H9 (cell line): ENCODE results near the gene PPM1N. TPM values are rescaled to one million over a fixed set of nuclear protein-coding genes. Genes with fewer than 3 reads are reported as not detected.

Experiments used
- DNase-seq: peaks from one replicate; pipeline ENCODE4 v3.0.0-alpha.2; 2017
- H2AFZ ChIP-seq: one replicate; pipeline ENCODE4 v1.6.1; 2013; ENCODE audit warnings: mild to moderate bottlenecking, low read length, control low read depth, moderate library complexity
- H2AK5ac ChIP-seq: 2 replicates; pipeline ENCODE4 v1.6.1; 2013; ENCODE audit warnings: low read length, control low read depth, mixed read lengths; ENCODE audit not compliant: insufficient read length
- H2BK120ac ChIP-seq: one replicate; pipeline ENCODE4 v1.6.1; 2013; ENCODE audit warnings: low read depth, mild to moderate bottlenecking, low read length, control low read depth, inconsistent platforms; ENCODE audit not compliant: poor library complexity, severe bottlenecking
- H2BK12ac ChIP-seq: 2 replicates; pipeline ENCODE4 v1.6.1; 2013; ENCODE audit warnings: low read length, control low read depth, mixed read lengths, low read depth; ENCODE audit not compliant: insufficient read length
- H2BK15ac ChIP-seq: 2 replicates; pipeline ENCODE4 v1.6.1; 2013; ENCODE audit warnings: low read depth, low read length, control low read depth
- H2BK20ac ChIP-seq: one replicate; pipeline ENCODE4 v1.6.1; 2013; ENCODE audit warnings: low read depth, mild to moderate bottlenecking, low read length, control low read depth, inconsistent platforms; ENCODE audit not compliant: poor library complexity, severe bottlenecking
- H2BK5ac ChIP-seq: 2 replicates; pipeline ENCODE4 v1.6.1; 2013; ENCODE audit warnings: low read length, control low read depth, mixed read lengths; ENCODE audit not compliant: insufficient read length
- H3K14ac ChIP-seq: 2 replicates; pipeline ENCODE4 v1.6.1; 2013; ENCODE audit warnings: low read length, control low read depth; ENCODE audit not compliant: insufficient read depth
- H3K18ac ChIP-seq: 2 replicates; pipeline ENCODE4 v1.6.1; 2013; ENCODE audit warnings: low read depth, mild to moderate bottlenecking, mixed read lengths, low read length, control low read depth; ENCODE audit not compliant: insufficient read length
- H3K23ac ChIP-seq: 2 replicates; pipeline ENCODE4 v1.6.1; 2013; ENCODE audit warnings: low read length, control low read depth, mixed read lengths, low read depth; ENCODE audit not compliant: insufficient read length
- H3K23me2 ChIP-seq: 2 replicates; pipeline ENCODE4 v1.6.1; 2013; ENCODE audit warnings: low read depth, mild to moderate bottlenecking, mixed read lengths, low read length, control low read depth; ENCODE audit not compliant: insufficient read length, poor library complexity, severe bottlenecking
- H3K27ac ChIP-seq: 2 replicates; pipeline ENCODE4 v1.5.1; 2013; ENCODE audit warnings: low read length, control low read depth, mixed read lengths, low read depth; ENCODE audit not compliant: insufficient read length
- H3K27me3 ChIP-seq: 2 replicates; pipeline ENCODE4 v1.6.1; 2013; ENCODE audit warnings: low read length, control low read depth, inconsistent platforms; ENCODE audit not compliant: insufficient read depth
- H3K4ac ChIP-seq: 2 replicates; pipeline ENCODE4 v1.6.1; 2013; ENCODE audit warnings: low read depth, mild to moderate bottlenecking, control low read depth, inconsistent platforms, low read length, moderate library complexity
- H3K4me1 ChIP-seq: 2 replicates; pipeline ENCODE4 v1.6.1; 2013; ENCODE audit warnings: low read length, control low read depth, inconsistent platforms; ENCODE audit not compliant: insufficient read depth
- H3K4me2 ChIP-seq: 2 replicates; pipeline ENCODE4 v1.6.1; 2013; ENCODE audit warnings: low read length, control low read depth, mixed read lengths; ENCODE audit not compliant: insufficient read length, insufficient read depth
- H3K56ac ChIP-seq: 2 replicates; pipeline ENCODE4 v1.6.1; 2013; ENCODE audit warnings: low read depth, mild to moderate bottlenecking, mixed read lengths, low read length, control low read depth; ENCODE audit not compliant: insufficient read length
- H3K79me1 ChIP-seq: 2 replicates; pipeline ENCODE4 v1.6.1; 2013; ENCODE audit warnings: low read depth, mild to moderate bottlenecking, moderate library complexity, low read length, control low read depth, inconsistent platforms; ENCODE audit not compliant: insufficient read depth, poor library complexity, severe bottlenecking
- H3K79me2 ChIP-seq: 2 replicates; pipeline ENCODE4 v1.6.1; 2013; ENCODE audit warnings: low read length, control low read depth, inconsistent platforms; ENCODE audit not compliant: insufficient read depth
- H3K9ac ChIP-seq: 2 replicates; pipeline ENCODE4 v1.6.1; 2013; ENCODE audit warnings: low read length, control low read depth, mixed read lengths; ENCODE audit not compliant: insufficient read length; ENCODE audit errors: extremely low read depth
- H3K9me3 ChIP-seq: one replicate; pipeline ENCODE4 v1.6.1; 2013; ENCODE audit warnings: low read depth, low read length, inconsistent platforms; ENCODE audit not compliant: control insufficient read depth
- H3T11ph ChIP-seq: one replicate; pipeline ENCODE4 v1.6.1; 2013; ENCODE audit warnings: mild to moderate bottlenecking, low read length, control low read depth, inconsistent platforms
- H4K20me1 ChIP-seq: one replicate; pipeline ENCODE4 v1.6.1; 2013; ENCODE audit not compliant: control insufficient read depth, insufficient read length, insufficient read depth
- H4K5ac ChIP-seq: 2 replicates; pipeline ENCODE4 v1.6.1; 2013; ENCODE audit warnings: low read depth, mild to moderate bottlenecking, mixed read lengths, low read length, control low read depth; ENCODE audit not compliant: insufficient read length
- H4K8ac ChIP-seq: replicated peaks from 2 replicates; pipeline ENCODE4 v1.6.1; 2013; ENCODE audit warnings: low read length, control low read depth, mixed read lengths, low read depth; ENCODE audit not compliant: insufficient read length
- H4K91ac ChIP-seq: 2 replicates; pipeline ENCODE4 v1.6.1; 2013; ENCODE audit warnings: low read depth, mild to moderate bottlenecking, moderate library complexity, mixed read lengths, low read length, control low read depth; ENCODE audit not compliant: insufficient read length
- H3K27ac Mint-ChIP-seq, 3 experiments: 2 replicates in 2 of 3; 3 replicates in 1 of 3; pipeline ENCODE4 v1.8.0; 2020 to 2021; ENCODE audit warnings: mixed read lengths in 3 of 3, mild to moderate bottlenecking in 1 of 3, moderate library complexity in 1 of 3
- H3K27me3 Mint-ChIP-seq: 2 replicates; pipeline ENCODE4 v1.8.0; 2021; ENCODE audit warnings: low read depth, mild to moderate bottlenecking, moderate library complexity, mixed read lengths
- H3K36me3 Mint-ChIP-seq, 3 experiments: 2 replicates in 2 of 3; 3 replicates in 1 of 3; pipeline ENCODE4 v1.8.0; 2020 to 2021; ENCODE audit warnings: low read depth in 3 of 3, mixed read lengths in 3 of 3; ENCODE audit not compliant: insufficient read depth in 1 of 3
- H3K4me1 Mint-ChIP-seq, 2 experiments: 2 replicates each; pipeline ENCODE4 v1.8.0; 2020; ENCODE audit warnings: mixed read lengths in 2 of 2
- H3K4me3 Mint-ChIP-seq, 2 experiments: 2 replicates in 1 of 2; 3 replicates in 1 of 2; pipeline ENCODE4 v1.8.0; 2020 to 2021; ENCODE audit warnings: mild to moderate bottlenecking in 2 of 2, mixed read lengths in 2 of 2, moderate library complexity in 1 of 2
- H3K9me3 Mint-ChIP-seq, 2 experiments: 2 replicates in 1 of 2; 3 replicates in 1 of 2; pipeline ENCODE4 v1.8.0; 2020; ENCODE audit warnings: mild to moderate bottlenecking in 2 of 2, mixed read lengths in 2 of 2, moderate library complexity in 1 of 2
- WGBS: extraction: QIAGEN DNeasy Blood & Tissue Kit; methylation state at CpG from one replicate; pipeline ENCODE4 v1.1.7; 2013; ENCODE audit warnings: missing lambda C conversion rate, low lambda C conversion rate, mixed read lengths; ENCODE audit not compliant: insufficient read length; ENCODE audit errors: extremely low coverage; 5-methylcytosine and 5-hydroxymethylcytosine counted together
- total RNA-seq: library from RNA; stranded (reverse); gene quantifications from 2 replicates; pipeline ENCODE4 v1.2.1, GENCODE V29; 2021
- TF ChIP-seq, protein P1 (sequence below): fragments of 200-600 bp; sonication (generic); conservative IDR thresholded peaks from 3 replicates; pipeline ENCODE4 v1.8.0; 2021; ENCODE audit warnings: antibody characterized with exemption, mild to moderate bottlenecking

Gene PPM1N
- total RNA-seq, 1 experiment from 2014 or later = 7.7 TPM

DNA sequence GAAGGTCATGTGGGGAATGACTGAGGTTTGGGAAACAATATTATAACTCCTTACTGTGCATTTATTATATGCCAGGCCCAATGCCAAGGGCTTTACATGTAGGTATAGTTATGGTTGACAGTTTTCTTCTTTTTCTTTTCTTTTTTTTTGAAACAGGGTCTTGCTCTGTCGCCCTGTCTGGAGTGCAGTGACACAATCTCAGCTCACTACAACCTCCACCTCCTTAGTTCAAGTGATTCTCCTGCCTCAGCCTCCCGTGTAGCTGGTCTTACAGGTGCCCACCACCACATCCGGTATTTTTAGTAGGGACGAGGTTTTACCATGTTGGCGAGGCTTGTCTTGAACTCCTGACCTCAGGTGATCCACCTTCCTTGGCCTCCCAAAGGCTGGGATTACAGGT lies 15.2 kb upstream of the PPM1N start:
- no peak overlapping the region for H2AFZ ChIP-seq
- H3K27ac Mint-ChIP-seq = no peak overlapping the region; a peak in 1 of 7 replicates
- H4K8ac ChIP-seq = no peak overlapping the region
- no peak overlapping the region for H4K5ac ChIP-seq
- no peak overlapping the region for H2BK5ac ChIP-seq
- no peaks in the 10 kb centered on the region for H3K79me2 ChIP-seq
- TF ChIP-seq, protein P1, sequence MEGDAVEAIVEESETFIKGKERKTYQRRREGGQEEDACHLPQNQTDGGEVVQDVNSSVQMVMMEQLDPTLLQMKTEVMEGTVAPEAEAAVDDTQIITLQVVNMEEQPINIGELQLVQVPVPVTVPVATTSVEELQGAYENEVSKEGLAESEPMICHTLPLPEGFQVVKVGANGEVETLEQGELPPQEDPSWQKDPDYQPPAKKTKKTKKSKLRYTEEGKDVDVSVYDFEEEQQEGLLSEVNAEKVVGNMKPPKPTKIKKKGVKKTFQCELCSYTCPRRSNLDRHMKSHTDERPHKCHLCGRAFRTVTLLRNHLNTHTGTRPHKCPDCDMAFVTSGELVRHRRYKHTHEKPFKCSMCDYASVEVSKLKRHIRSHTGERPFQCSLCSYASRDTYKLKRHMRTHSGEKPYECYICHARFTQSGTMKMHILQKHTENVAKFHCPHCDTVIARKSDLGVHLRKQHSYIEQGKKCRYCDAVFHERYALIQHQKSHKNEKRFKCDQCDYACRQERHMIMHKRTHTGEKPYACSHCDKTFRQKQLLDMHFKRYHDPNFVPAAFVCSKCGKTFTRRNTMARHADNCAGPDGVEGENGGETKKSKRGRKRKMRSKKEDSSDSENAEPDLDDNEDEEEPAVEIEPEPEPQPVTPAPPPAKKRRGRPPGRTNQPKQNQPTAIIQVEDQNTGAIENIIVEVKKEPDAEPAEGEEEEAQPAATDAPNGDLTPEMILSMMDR = no peak
- H3K4me1 ChIP-seq = no peaks in the 10 kb centered on the region; the same call in 1 of the 2 replicates
- H3K4me2 ChIP-seq = no peak overlapping the region
- no peak overlapping the region for H2BK15ac ChIP-seq
- no peaks in the 10 kb centered on the region for H4K20me1 ChIP-seq
- H3K23me2 ChIP-seq = peaks cover 5% of the 10 kb centered on the region
- H3K9ac ChIP-seq = no peak overlapping the region
- H3T11ph ChIP-seq = no peak overlapping the region
- no peak overlapping the region for H4K91ac ChIP-seq
- no peak overlapping the region for H2AK5ac ChIP-seq
- DNase-seq = no peak
- no peak overlapping the region for H3K23ac ChIP-seq
- peaks cover 0 to 2% of the 10 kb centered on the region in 2 experiments; a peak in 1 of 5 replicates for H3K9me3 Mint-ChIP-seq
- H3K4ac ChIP-seq = no peak overlapping the region
- H3K27me3 Mint-ChIP-seq = peaks cover 3% of the 10 kb centered on the region; the same call in 1 of the 2 replicates
- H3K4me3 Mint-ChIP-seq = no peak overlapping the region
- H3K27me3 ChIP-seq = no peaks in the 10 kb centered on the region
- no peak overlapping the region for H2BK20ac ChIP-seq
- no peak overlapping the region for H3K14ac ChIP-seq
- no peaks in the 10 kb centered on the region for H3K79me1 ChIP-seq
- no peak overlapping the region for H2BK12ac ChIP-seq
- H3K27ac ChIP-seq = no peak overlapping the region
- peaks cover 0 to 9% (median 0%) of the 10 kb centered on the region in 3 experiments; a peak in 2 of 7 replicates for H3K36me3 Mint-ChIP-seq
- no CpG with 5 or more reads among the region's 5 CpGs for WGBS
- H3K9me3 ChIP-seq = no peaks in the 10 kb centered on the region
- no peak overlapping the region for H2BK120ac ChIP-seq
- peaks cover 8 to 9% of the 10 kb centered on the region in 2 experiments for H3K4me1 Mint-ChIP-seq
- no peak overlapping the region for H3K56ac ChIP-seq
- H3K18ac ChIP-seq = no peak overlapping the region
